ENCODE results near the gene SLN.

The SLN gene

DNA sequence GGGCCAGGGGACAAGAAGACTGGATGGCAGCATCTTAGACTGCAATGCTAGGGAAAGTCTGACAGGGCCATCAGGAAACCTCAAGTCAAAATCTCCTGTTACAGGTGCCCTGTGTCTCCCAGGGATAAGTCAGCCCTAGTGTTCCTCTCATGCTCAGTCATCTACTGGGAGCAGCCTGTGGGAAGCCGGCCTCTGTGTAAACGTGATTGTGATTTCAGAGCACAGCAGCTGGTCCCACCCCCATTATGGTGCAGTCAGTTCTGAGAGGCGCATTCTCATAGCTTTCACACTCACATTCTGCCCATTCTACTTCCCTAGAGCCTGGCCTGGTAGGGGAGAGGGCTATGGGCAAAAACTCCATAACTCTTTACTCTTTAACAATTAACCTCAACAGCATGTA lies 7.2 kb upstream of the SLN start:
- TF ChIP-seq, protein P1, sequence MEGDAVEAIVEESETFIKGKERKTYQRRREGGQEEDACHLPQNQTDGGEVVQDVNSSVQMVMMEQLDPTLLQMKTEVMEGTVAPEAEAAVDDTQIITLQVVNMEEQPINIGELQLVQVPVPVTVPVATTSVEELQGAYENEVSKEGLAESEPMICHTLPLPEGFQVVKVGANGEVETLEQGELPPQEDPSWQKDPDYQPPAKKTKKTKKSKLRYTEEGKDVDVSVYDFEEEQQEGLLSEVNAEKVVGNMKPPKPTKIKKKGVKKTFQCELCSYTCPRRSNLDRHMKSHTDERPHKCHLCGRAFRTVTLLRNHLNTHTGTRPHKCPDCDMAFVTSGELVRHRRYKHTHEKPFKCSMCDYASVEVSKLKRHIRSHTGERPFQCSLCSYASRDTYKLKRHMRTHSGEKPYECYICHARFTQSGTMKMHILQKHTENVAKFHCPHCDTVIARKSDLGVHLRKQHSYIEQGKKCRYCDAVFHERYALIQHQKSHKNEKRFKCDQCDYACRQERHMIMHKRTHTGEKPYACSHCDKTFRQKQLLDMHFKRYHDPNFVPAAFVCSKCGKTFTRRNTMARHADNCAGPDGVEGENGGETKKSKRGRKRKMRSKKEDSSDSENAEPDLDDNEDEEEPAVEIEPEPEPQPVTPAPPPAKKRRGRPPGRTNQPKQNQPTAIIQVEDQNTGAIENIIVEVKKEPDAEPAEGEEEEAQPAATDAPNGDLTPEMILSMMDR (IDR thresholded peaks at IDR 0.05; ENCODE audit: extremely low read depth, missing control alignments) = no peak
- DNase-seq (ENCODE audit: low spot score) = no peak

DNA sequence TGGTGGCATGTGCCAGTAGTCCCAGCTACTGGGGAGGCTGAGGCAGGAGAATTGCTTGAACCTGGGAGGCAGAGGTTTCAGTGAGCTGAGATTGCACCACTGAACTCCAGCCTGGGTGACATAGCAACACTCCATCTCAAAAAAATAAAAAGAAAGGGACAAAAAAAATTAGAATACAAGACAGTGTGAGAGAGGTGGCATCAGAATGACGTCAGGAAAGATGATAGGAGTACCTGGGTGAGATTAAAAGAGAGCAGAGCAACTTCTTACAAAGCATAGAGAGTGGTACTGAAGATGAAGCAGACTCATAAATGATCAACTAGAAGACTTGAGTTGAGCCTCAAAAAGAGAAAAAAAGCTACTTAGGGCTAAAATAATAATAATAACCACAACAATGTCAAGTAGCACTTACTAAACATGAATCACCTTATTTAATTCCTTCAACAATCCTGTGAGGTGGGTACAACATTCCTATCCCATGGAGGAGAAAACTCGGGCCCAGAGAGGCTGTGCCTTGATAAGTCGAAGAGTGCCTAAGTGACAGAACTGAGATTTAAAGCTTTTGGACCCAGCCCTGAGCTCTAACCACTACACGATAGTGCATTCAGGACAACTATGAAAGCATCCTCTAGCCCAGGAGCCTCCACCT lies 5.2 kb upstream of the SLN start:
- no peak for DNase-seq (ENCODE audit: low spot score)
- TF ChIP-seq, protein P1 (IDR thresholded peaks at IDR 0.05; ENCODE audit: extremely low read depth, missing control alignments) = no peak

DNA sequence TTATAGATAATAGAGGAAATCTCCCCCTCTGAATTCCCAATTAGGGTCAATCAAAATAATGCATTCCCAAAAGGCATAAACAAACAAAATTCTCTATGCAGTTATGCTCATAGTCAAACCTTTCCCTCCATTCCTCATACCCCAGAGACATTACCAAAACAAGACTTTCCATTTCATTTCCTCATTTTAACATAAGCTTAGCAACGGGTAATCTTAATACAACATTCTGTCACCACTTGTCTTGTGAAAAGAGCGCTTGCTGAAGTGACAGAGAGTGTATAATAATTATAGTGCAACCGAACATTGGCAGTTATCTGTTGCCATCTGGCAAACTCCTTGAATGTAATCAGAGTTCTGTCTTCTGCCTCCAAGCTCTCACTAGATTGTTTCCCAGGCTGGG lies 1.2 kb upstream of the SLN start:
- no peak for DNase-seq (ENCODE audit: low spot score)
- TF ChIP-seq, protein P1 (IDR thresholded peaks at IDR 0.05; ENCODE audit: extremely low read depth, missing control alignments) = no peak

DNA sequence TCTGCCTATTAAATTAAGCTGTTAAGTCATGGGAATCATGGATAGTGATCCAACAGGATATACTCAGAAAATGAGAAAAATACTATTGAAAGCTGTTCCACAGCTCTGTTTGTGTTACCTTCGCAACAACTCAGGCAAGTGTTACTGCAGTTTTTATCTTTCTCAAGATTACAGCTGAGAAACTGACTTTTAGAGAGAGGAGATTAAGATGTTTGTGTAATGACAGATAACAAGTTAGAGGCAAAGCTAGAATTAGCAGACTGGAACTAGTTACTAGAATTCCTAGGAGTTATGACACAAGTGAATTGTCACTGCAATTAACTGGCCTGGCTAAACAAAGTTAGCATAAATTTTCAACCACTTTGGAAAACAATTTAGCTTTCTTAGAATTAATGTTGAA lies 1.6 kb downstream of the SLN start:
- TF ChIP-seq, protein P1 (IDR thresholded peaks at IDR 0.05; ENCODE audit: extremely low read depth, missing control alignments) = no peak
- no peak for DNase-seq (ENCODE audit: low spot score)

DNA sequence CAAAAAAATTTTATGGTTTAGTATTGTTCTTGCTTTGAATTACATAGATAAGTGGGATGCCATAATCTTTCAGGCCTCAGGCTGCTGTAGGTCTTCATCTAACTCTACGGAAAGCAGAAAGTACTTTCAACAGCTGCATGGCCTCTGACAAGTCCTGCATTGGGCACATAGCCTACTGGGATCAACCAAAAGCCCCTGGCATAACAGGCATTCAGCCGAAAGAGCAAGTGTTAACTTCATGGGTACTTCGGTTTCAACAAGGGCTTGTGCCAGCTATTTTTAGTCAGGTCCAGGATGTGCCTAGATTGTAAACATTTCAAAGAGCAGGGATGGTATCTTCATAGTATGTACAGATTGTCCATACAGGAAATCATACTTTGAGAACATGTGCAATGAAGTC lies 3.1 kb downstream of the SLN start:
- DNase-seq (ENCODE audit: low spot score) = no peak

DNA sequence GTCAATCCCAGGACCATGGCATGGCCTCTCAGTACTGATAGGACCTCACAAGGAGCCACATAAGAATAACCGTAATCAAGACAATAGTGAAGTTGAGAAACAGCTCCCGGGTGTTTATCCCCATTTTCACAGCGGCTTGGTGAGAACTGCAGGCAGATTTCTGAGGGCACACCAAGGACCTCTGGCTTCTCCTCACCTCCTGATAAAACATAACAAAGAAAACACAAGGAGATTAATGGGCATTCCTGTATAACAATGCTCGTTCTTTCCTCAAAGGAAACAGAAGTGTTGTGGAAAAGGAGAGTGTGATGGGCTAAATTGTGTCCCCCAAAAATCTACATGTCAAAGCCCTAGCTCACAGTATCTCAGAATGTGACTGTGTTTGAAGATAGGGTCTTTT lies 4.0 kb downstream of the SLN start:
- DNase-seq (ENCODE audit: low spot score) = no peak
- TF ChIP-seq, protein P1 (IDR thresholded peaks at IDR 0.05; ENCODE audit: extremely low read depth, missing control alignments) = no peak

More for the DNA sequence above, 3.1 kb downstream of the SLN start:
- TF ChIP-seq, protein P1 (IDR thresholded peaks at IDR 0.05; ENCODE audit: extremely low read depth, missing control alignments) = no peak

DNA sequence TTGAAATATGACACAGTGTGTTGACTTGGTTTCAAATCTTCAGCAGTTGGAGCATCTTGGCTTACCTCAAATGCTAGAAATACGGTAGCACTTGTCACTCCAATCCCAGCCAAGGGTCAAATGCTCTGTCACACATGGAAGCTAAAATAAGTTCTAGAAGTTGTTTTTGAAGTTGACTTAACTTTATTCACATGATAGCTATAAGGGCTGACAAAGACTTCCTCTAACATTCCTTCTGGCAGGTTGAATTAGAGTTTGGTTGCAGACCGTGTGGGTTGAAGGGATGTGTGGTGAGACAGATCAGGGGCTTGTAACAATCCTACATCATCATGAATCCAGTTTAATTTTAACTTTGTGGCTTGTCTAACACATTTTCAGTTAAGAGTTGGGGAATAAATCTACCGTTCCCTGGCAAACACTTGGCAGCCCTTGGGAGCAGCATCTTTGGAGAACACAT lies 4.6 kb downstream of the SLN start:
- DNase-seq (ENCODE audit: low spot score) = no peak

More for the DNA sequence above, 4.6 kb downstream of the SLN start:
- TF ChIP-seq, protein P1 (IDR thresholded peaks at IDR 0.05; ENCODE audit: extremely low read depth, missing control alignments) = no peak
